Activated CD8-positive, alpha-beta memory T cell treated with anti-CD3 and anti-CD28 coated beads, Interleukin-2, amount 50 U/mL, for 4 hours (primary cell): ENCODE data around the gene NKIRAS2.
A peak's percentile ranks its signal among the peaks of the same experiment; 100 is the strongest.

Experiments used
- DNase-seq: peaks from one replicate; pipeline ENCODE4 v3.0.0-alpha.2; 2020

Gene NKIRAS2

DNA sequence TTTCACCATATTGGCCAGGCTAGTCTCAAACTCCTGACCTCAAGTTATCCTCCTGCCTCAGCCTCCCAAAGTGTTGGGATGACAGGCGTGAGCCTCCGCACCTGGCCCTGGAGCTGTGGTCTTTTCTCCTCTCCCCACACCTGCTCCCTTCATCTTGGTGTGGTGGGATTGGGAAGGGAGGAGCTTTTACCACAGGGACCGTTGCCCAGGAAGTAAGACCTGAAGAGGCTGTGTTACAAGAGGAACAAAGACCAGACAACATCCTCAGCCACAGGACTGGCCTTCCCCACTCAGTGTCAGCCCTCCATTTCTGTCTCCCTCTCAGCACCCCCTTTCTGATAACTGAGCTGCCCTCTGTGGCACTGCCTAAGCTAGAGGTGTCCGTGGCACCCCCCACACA, 39.9 kb downstream of the NKIRAS2 start:
- no peak for DNase-seq

DNA sequence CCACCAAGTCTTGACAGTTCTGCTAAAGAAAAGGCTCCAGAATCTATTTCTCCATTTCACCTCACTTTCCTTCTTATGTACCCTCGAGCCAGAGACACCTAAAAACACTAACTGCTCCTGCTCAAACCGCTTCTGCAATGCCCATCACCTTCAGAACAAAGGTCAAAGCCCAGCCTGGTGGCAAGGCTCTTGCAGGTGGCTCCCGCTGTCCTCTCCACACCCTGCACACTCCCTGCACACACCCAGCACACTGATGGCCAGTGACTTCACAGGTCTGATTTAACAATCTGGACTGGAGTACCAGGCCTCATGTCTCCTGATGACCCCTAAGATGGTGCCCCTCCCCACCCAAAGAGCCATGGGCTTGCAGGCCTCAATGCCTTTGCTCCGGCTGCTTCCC, 40.3 kb downstream of the NKIRAS2 start:
- DNase-seq, result no peak

DNA sequence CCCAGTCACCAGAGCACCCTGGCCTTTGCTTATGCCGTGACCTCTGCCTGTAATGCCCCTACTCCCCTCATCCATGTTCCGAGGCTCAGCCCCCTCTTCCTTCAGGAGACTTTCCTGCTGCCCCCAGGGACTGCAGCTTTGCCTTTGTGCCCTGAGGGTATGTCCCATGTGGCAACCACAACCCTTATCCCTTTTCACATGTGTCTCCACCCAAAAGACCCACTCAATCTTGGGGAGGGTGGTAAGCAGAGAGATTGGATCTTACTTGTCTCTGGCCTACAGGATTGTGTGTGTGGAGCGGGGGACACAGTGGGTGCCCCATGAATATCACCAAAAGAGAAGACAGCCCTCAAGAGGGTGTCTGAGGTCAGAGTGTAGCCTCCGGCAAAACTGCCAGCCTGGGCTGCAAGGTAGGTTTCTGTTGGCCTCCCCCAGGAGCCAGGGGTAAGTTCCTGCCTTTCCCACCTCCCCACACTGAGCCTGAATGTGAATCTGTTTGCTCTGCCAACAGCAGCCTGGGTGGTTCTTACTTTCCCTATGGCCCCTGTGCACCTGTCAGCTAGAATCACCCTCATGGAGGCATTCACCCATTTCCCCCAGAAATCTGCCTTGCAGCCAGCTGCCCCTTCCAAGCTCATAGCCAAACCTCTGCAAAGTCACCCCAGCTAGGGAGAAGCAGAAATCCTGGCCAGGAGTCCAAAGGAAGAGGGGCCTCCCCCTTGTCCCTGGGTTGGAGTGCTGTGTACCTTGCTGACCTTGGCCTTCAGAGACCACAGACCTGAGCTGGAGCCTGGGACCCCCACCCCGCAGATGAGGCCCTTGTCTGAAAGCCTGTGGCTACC, 42.0 kb downstream of the NKIRAS2 start:
- DNase-seq, result no peak

DNA sequence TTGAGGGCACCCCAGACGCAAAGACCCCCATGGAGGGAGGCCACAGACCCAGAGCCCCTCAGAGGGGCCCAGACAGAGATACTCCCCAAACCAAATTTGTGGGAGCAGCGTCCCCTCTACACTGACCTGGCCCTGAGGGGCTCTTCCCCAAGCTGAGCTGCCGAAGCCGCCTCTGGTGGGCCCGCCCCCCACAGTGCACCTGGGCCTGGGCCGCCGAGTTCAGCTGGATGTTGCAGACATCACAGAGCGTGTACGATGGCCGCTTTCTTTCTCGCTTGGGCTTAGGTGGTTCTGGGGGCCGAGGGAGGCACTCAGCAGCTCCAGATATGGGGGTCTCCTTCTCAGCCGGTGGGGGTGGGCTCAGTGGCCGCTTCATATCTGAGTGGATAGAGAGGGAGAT, 42.8 kb downstream of the NKIRAS2 start:
- DNase-seq, result no peak

DNA sequence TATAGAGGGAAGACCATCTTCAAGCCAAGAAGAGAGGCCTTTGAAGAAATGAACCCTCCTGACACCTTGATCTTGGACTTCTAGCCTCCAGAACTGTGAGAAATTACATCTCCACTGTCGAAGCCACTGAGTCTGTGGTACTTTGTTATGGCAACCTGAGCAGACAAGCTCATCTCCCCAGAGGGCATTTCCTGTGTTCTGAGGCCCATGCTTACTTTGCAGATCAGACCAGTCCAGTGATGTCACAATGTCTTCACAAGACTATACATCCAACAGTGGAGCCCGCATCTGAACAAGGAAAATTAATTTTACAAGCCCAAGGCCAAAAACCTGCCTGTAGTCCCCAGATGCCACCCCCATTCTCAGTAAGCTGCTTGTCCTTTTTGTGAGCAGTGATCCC, 45.3 kb downstream of the NKIRAS2 start:
- no peak for DNase-seq

DNA sequence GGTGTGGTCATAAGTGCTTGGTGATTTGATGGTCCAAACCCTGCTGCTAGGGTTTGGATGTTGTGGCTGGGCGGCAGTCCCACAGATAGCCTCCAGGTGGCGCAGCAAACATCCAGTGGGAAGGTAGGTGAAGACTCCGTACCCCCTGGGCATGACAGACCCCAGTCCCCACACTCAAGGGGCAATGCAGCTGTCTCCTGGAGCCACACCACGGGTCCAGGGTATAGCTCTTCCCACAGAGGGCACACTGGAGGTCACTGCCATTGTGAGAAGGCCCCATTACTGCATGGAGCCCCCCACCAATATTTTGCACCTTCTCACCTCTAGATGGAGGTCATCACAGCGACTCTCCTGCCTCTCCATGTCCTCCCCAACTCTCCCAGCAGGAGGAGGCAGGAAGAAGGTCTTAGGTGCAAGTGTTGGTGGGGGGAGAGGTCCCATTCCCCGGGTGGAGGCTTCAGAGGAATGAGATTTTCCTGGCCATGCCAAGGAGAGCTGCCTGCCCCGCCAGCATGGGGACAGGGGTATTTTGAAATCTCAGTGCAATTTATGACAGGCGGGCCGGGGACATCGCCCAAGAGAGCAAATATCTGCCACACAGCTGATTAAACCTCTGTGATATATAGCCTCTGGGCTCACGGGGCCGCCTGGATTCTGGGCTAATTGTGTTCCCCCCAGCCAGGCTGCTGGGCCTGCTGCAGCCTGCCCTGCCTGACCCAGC, 47.6 kb downstream of the NKIRAS2 start:
- DNase-seq, result peak; percentile 75

DNA sequence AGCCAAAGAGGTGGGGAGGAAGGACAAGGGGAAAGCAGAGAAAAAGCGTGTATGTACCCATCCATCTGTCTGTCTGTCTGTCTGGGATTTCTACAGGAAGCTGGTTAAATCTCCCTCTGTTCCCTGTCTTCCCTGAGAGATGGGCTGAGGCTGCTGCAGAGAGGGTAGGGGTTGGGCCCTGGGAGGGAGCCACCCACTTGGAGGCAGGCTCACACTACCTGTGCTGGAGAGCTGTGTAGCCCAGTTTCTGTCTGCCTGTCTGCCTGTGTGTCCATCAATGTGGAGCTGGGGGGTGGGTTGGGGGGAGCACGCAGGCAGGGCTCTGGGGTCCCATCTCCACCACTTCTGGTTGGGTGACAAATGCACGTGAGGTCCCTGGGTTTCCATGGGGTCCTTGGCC, 49.1 kb downstream of the NKIRAS2 start:
- DNase-seq, result no peak

DNA sequence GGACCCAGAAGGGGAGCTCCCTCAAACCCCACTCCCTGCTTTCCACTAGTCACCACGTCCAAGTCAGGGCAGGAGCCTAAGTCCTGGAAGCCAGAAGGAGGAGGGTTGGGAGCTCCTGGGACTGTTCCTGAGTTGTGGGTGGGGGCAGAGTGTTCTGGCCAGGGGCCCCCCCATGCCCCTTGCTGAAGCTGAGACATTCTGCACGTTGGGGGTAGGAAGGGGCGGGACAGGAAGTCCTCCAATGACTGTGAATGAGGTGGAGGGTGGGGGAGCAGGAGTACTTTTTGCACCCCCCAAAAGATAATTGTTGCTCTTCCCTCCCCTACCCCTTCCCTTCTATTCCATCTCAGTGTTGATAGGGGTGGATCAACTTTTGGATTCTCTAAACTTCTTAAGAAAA, 51.9 kb downstream of the NKIRAS2 start:
- DNase-seq, result no peak

DNA sequence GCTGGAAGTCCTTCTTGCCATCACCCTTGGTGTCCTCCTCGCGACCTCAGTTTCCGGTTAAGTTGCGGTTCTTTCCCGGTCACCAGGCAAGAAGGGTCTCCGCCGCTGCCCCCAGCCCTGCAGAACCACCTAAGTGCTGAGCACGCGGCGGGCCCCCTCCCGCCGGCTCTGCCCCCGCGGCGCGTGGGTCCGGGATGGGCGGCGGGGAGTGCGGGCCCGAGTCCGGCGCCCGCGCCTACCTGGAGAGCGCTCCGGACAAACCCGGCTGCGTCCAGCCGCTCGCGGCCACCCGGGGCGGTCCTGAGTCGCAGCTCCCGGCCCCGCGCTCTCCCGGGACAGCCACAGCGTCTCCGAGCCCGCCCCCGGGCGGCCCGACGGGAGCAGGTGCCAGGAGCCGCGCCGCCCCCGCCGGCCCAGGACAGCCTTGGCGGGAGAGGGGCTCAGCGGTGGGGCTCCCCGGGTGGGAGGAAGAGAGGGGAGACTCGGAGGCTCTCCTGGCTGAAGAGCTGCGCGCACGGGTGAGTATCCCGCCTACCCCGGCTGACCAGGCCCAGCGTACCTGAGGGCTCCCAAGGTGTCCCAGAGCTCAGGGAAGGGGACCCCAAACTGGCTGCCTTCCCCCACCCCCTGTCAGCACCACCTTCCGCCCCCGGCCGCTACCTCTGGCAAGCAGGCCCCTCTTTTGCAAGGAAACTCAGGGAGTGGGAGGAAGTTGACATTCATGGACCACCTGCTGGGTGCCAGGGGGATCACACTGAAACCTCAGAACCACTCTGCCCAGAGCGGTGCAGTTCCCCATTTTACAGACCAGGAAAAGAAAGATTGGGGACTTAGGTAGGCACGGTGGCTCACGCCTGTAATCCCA, 52.7 kb downstream of the NKIRAS2 start:
- no peak for DNase-seq
